DMS153 treated with DMSO at 0.1 percent for 48 hours (cell line): ENCODE results near the gene F8A3.
"Not testable (repeated sequence)": the region's sequence is repeated elsewhere in the genome, so short reads cannot be mapped to it uniquely, and the experiment has no call there.

Experiments
- DNase-seq: peaks from one replicate; lab custom pipeline; 2025; ENCODE audit not compliant: unreplicated experiment; lab: John Stamatoyannopoulos, UW

Gene F8A3

DNA sequence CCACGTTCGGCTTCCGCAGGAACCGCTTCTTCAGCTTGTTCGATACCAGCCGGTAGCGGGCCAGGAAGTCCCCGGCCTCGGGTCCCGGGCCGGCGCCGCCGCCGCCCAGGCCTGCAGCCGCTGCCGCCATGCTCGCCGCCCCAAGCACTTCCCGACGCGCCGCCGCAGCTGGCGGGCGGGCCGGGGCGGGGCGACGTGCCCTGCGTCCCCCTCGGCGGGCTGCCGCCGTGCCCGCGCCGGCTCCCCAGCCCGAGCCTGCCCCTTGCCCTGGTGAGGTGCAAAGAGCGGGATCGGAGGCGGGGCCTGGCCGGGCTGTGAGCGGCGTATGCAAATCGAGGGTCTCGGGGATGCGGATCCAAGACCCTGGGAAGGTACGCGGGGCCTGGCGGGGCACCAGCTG, at the start of gene F8A3:
TSS of gene F8A3 (minus strand) at position 150 of the 400 bp plus-strand sequence. CDS start at position 130, 20 bp downstream.
- not testable (repeated sequence) for DNase-seq

- DNase-seq, result no peak
Measured at GRCh38 chrX:155505296-155505695, 46.9 kb upstream of the F8A3 start.

- not testable (repeated sequence) for DNase-seq
Measured at GRCh38 chrX:155495134-155495533, 36.7 kb upstream of the F8A3 start.

DNA sequence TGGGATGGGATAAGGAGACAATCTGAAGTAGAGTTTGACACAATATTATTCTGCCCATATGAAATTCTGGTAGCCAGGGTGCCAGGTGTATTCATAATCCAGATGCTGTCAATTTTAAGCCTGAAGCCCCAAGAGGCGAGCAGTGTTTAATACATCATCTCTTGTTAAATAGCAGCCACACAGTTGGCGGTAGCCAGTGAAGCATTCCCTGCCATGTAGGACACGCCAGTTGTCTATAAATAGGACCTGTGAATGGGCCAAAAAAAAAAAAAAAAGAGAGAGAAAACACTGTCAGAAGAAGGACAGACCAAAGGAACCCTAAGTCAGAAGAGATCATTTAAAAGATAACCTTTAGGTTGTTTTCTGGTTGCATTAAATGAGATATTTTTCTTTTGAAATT, 33.0 kb upstream of the F8A3 start:
- DNase-seq, result not testable (repeated sequence)

DNA sequence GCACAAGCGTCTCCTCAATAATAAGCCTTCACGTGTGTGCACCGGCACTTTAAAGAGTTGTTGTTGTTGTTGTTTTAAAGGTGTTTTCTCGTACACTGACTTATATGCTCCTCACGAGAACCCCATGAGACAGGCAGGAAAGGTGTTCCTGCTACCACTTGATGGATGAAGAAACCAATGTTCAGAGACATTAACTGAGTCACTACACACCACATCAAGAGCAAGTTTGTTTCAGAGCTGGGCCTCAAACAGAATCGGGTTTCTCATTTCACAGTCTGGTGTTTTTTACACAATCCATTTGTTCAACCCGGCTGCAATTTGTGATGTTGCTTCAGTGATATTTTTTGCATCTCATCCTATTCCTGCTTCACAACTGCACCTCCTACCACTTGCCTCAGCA, 18.7 kb upstream of the F8A3 start:
- DNase-seq, result not testable (repeated sequence)

GRCh38 chrX:155466269-155466938, 8.0 kb upstream of the F8A3 start:
- not testable (repeated sequence) for DNase-seq

GRCh38 chrX:155460501-155460900, 2.1 kb upstream of the F8A3 start:
- not testable (repeated sequence) for DNase-seq

DNA sequence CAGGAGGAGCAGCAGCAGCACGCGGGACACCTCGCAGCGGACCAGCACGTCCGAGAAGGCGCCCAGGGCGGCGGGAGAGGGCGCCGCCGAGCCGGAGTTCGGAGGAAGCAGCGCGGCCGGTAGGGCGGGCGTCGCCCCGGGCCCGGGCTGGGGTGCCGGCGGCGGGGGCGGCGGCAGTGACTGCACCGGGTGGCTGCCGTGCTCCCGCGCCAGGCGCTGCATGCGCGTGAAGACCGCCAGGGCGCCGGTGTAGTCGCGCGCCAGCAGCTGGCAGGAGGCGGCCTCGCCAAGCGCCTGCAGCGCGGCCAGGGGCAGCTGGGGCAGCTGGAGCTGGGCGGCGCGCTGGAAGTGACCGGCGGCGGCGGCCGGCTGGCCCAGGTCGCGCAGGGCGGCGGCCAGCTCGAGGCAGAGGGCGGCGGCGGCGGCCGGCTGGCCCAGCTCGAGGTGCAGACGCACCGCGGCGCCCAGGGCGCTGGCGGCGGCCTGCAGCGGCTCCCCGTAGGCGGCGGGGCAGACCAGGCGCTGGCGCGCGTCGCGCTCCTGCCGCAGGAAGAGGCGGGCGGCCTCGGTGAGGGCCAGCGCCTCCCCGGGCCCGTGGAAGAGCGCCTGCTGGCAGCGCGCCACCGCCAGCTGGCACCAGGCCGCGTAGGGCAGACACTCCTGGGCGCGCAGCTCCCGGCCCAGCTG, 516 bp downstream of the F8A3 start:
- not testable (repeated sequence) for DNase-seq

DNA sequence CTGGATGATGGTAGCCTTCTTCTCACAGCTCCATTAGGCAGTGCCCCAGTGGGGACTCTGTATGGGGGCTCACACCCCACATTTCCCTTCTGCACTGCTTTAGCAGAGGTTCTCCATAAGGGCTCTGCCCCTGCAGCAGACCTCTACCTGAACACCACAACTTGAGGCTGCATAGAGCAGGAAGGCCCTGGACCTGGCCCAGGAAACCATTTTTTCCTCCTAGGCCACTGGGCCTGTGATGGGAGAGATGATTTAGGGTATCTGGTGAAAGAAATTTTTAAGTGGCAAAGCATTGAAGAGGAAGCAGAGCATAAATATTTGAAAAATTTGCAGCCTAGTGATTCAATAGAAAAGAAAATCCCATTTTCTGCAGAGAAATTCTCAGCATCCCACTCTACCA, 17.3 kb downstream of the F8A3 start:
- no peak for DNase-seq

DNA sequence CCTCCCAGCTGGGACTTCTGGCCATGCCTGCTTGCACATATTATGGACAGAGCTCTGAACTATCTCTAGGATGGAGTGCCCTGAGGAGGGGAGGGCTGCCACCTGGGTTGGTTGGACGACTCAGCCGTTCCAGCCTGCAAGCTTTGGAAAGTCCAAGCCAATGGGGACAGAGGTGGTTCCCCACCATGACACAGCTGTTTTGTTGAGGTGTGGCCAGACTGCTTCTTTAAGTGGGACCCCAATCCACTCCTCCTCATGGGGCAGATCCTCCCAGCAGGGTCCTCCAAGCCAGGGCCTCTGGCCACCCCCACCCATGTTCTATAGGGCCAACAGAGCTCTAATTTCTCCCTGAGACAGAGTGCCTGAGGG, 22.7 kb downstream of the F8A3 start:
- no peak for DNase-seq

- DNase-seq, result no peak
Measured at GRCh38 chrX:155434906-155435743, 23.3 kb downstream of the F8A3 start.

GRCh38 chrX:155417769-155418168, 40.7 kb downstream of the F8A3 start:
- no peak for DNase-seq
